ENCODE measurements around the gene UBE2U.

Gene UBE2U

DNA sequence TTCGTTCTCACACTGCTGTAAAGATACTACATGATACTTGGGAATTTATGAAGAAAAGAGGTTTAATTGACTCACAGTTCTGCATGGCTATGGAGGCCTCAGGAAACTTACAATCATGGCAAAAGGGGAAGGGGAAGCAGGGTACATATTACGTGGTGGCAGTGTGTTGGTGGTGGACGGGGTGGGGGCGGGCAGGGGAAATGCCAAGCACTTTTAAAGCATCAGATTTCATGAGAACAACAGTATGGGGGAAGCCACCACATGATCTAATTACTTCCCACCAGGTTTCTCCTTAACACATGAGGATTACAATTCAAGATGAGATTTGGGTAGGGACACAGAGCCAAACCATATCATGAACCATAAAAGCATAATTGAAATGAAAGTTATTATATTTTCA, 88.5 kb downstream of the UBE2U start:
- no peak for DNase-seq (ENCODE audit: low read depth in 1 of 2, low spot score in 1 of 2)

GRCh38 chr1:64292399-64292798, 89.0 kb downstream of the UBE2U start:
- DNase-seq (ENCODE audit: low read depth in 1 of 2, low spot score in 1 of 2) = no peak

GRCh38 chr1:64293820-64294219, 90.4 kb downstream of the UBE2U start:
- DNase-seq (ENCODE audit: low read depth in 1 of 2, low spot score in 1 of 2) = no peak

- no peak for DNase-seq (ENCODE audit: low read depth in 1 of 2, low spot score in 1 of 2)
Measured at GRCh38 chr1:64295136-64295535, 91.7 kb downstream of the UBE2U start.

DNA sequence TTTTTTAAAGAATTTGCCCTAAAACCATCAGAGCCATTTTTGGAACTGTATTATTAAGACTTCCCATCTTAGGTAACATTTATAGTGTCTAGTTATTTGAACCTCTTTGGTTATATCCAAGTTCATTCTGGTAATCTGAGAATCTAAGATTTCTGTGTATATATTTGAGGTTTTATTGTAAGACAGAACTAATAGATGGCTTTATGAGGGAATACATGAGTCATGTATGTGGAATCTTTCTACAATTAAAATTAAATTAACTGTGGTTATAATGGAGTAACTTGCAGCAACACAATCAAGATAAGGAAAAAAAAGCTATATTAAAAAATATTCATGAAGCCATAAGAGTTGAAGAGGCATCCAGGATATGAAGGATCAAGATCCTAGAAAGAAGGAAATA, 92.1 kb downstream of the UBE2U start:
- no peak for DNase-seq (ENCODE audit: low read depth in 1 of 2, low spot score in 1 of 2)

DNA sequence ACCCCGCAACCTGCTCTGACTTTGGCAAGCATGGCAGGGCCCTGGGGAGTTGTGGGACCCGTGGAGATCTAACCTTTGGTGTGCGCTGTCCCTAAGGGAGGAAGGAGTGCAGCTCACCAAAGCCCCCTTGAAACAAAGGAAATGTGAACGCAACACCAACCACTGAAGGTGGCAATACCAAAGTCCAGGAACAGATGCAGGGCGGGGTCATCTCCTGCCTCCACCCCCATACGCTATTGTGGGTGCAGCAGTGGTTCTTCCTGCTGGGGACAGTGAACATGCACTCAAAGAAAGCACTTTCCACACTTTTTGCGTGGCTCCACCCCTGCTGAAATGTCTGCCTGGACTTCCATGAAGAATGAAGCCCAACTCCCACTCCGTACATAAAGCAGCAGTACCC, 93.0 kb downstream of the UBE2U start:
- DNase-seq (ENCODE audit: low read depth in 1 of 2, low spot score in 1 of 2) = no peak

DNA sequence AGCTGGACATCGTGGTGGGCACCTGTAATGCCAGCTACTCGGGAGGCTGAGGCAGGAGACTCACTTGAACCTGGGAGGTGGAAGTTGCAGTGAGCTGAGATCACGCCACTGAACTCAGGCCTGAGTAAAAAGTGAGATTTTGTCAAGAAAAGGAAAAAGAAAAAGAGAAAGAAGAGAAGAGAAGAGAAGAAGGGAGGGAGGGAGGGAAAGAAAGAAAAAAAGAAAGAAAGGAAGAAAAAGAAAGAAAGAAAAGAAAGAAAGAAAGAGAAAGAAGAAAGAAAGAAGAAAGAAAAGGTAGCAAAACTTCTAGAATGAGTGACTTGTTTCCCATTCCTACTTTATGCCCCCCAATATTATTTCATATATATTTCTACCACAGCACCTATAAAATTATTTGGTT, 98.8 kb downstream of the UBE2U start:
- no peak for DNase-seq (ENCODE audit: low read depth in 1 of 2, low spot score in 1 of 2)

DNA sequence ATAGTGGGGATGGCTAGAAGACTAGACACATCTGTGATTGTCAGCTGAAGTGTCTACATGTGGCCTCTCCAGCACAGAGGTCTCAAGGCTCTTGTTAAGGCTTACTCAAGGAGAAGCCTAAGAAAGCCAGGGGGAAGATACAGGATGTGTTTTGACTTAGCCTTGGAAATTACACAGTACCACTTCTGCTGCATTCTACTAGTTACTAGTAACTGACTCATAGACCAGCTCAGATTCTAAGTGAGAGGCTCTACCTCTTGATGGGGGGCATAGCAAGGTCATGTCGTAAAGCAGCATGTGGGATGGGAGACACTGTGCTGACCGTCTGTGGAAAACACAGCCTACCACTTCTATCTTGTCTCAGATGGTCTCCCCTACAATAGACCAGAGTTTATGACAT, 99.5 kb downstream of the UBE2U start:
- no peak for DNase-seq (ENCODE audit: low read depth in 1 of 2, low spot score in 1 of 2)

- no peak for DNase-seq (ENCODE audit: low read depth in 1 of 2, low spot score in 1 of 2)
Measured at GRCh38 chr1:64304823-64305222, 101.4 kb downstream of the UBE2U start.

DNA sequence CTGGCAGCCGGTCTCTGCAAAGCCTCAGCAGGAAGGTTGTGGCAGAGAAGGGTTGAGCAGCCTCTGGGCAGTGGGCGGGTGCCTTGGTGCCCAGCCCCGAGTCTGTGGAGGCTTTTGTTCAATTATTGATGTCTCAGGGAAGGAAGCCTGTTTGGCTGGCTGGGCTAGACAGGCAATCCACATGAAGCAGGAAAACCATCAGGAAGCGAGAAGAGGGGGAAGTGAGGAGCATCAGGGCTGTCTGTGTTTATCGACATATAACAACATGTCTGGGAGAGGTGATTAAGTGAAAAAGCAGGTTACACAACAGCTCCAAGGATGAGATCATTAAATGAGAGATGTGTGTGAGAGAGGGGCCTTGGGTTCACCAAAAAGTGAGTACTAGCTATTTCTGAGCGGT, 105.4 kb downstream of the UBE2U start:
- no peak for DNase-seq (ENCODE audit: low read depth in 1 of 2, low spot score in 1 of 2)

- no peak for DNase-seq (ENCODE audit: low read depth in 1 of 2, low spot score in 1 of 2)
Measured at GRCh38 chr1:64309431-64309831, 106.0 kb downstream of the UBE2U start.

DNA sequence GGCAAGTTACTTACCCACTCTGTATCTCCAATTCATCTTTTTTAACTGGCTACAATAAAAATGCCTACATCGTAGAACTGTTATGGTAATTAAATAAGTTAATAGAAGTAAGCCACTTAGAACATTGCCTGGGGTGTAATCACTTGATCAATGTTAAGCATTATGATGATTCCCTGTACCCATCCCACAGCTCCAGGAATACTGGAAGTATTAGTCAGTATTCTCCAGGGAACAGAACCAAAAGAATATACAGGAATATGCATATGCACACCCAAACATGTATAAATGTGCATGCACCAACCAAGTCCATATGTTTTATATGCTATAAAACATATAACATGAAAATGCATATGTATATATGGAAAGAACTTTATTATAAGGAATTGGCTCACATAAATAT, 107.3 kb downstream of the UBE2U start:
- DNase-seq (ENCODE audit: low read depth in 1 of 2, low spot score in 1 of 2) = no peak

DNA sequence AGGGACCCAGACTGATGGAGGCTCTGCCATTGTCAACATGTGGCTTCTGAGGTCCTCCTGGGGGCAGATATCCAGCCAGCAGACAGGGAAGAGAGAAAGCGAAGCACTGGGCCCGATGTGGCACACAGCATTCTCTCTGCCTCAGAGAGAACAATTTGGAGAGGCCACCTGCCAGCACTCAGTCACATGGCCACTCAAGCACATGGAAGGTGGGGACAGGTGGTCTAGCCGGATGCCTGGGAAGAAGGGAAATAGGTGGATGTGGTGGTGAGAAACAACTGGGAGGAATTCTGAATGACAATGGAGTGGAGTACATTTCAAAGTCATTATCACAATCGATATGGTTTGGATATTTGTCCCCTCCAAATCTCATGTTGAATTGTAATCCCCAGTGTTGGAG, 109.0 kb downstream of the UBE2U start:
- DNase-seq (ENCODE audit: low read depth in 1 of 2, low spot score in 1 of 2) = no peak

- DNase-seq (ENCODE audit: low read depth in 1 of 2, low spot score in 1 of 2) = no peak
Measured at GRCh38 chr1:64315402-64315801, 112.0 kb downstream of the UBE2U start.
